Measurements from ENCODE around the gene EPHA3. TPM values are rescaled to one million over a fixed set of nuclear protein-coding genes. Genes with fewer than 3 reads are reported as not detected.

EPHA3 gene
- total and polyA plus RNA-seq, 10 of the 15 experiments (the other 5 are each of a cell fraction or from before 2014, with no cell fraction given): 0.03 to 39.0 (median 0.07) TPM; not detected in 4

- ATAC-seq (no peak), FAIRE-seq (no peak), DNase-seq (ENCODE audit: low read depth, low spot score) (no peak)
- WGBS (ENCODE audit: insufficient coverage, insufficient replicate concordance, low lambda C conversion rate, missing lambda C conversion rate): 47% methylated on average over 2 of the region's 2 CpGs
- no peaks in the 10 kb centered on the region for H3K36me3 ChIP-seq (ENCODE audit: control insufficient read depth in 2 of 2, insufficient read depth in 2 of 2, low read length in 1 of 2)
- POLR2A ChIA-PET: interaction anchor here (1.0 to 1.8 kb wide), 2 partner anchors 11 to 130 kb away, joined by 3 to 4 read pairs; no protein-coding TSS in a partner anchor
- CTCF ChIA-PET: interaction anchor here (1.2 to 1.8 kb wide), 2 partner anchors 11 to 20 kb away, joined by 3 to 5 read pairs; no protein-coding TSS in a partner anchor
- no peaks in the 10 kb centered on the region for H3K79me2 ChIP-seq (ENCODE audit: control insufficient read depth, insufficient read depth, low read length)
- no peaks in the 10 kb centered on the region for H3K27me3 ChIP-seq (replicated peaks in 1 of 2; ENCODE audit: control insufficient read depth in 2 of 2, insufficient read depth in 2 of 2, low read length in 1 of 2)
- no peaks in the 10 kb centered on the region for H3K9me3 ChIP-seq (replicated peaks; ENCODE audit: control insufficient read depth, insufficient read depth, low read length)
- intact Hi-C loops (cut with micrococcal nuclease; ENCODE audit: unreplicated experiment): no loop called here
- BruUV-seq (replicated peaks): no TSS peak
- in situ Hi-C loops (cut with MboI): no loop called here
- RAD21 ChIA-PET (ENCODE audit: unreplicated experiment): interaction anchor here (1.2 kb wide), 1 partner anchor 759 kb away, joined by 3 read pairs; no protein-coding TSS in a partner anchor
- H3K4me1 ChIP-seq (ENCODE audit: control insufficient read depth, insufficient read depth, low read length): no peaks in the 10 kb centered on the region
- H3K4me3 ChIP-seq: no peak overlapping the region
- no peak overlapping the region for H2AFZ ChIP-seq (ENCODE audit: control insufficient read depth, low read depth, low read length)
- H4K20me1 ChIP-seq (ENCODE audit: control insufficient read depth, insufficient read depth): no peaks in the 10 kb centered on the region
- SMC1A ChIA-PET (ENCODE audit: uncharacterized antibody, unreplicated experiment): interaction anchor here (1.2 kb wide), 1 partner anchor 13 kb away, joined by 3 read pairs; no protein-coding TSS in a partner anchor
- no peak overlapping the region for H3K4me2 ChIP-seq (ENCODE audit: control insufficient read depth, insufficient read depth)
- no peak overlapping the region for H3K9ac ChIP-seq (ENCODE audit: control insufficient read depth, insufficient read depth, low read length)
- no peak overlapping the region for H3K27ac ChIP-seq (ENCODE audit: control insufficient read depth, insufficient read depth)
- TF ChIP-seq STAT3 (IDR thresholded peaks at IDR 0.05; ENCODE audit: low read depth, low read length) (no peak), ELK1 (IDR thresholded peaks at IDR 0.05; ENCODE audit: low read depth, low read length) (no peak), BHLHE40 (IDR thresholded peaks at IDR 0.05; ENCODE audit: borderline replicate concordance in 1 of 2, low read depth in 2 of 2, low read length in 1 of 2) (no peak), ETV6 (conservative IDR thresholded peaks at IDR 0.05 in 1 of 2, IDR thresholded peaks at IDR 0.05 in 1 of 2; ENCODE audit: borderline replicate concordance in 1 of 2, low read depth in 1 of 2) (no peak), POLR2AphosphoS2 (IDR thresholded peaks at IDR 0.05; ENCODE audit: low read depth, low read length) (no peak), ZNF274 (IDR thresholded peaks at IDR 0.05; ENCODE audit: insufficient read depth, insufficient read length) (no peak)
Measured at GRCh38 chr3:89332793-89333192, 225.4 kb downstream of the EPHA3 start.

Measured in GM12878 (cell line).